Measurements from ENCODE around the gene SH2B3. TPM values are rescaled to one million over a fixed set of nuclear protein-coding genes. Genes with fewer than 3 reads are reported as not detected.

SH2B3 gene
- total and polyA plus RNA-seq, 2 experiments from 2014 or later, result 5.5 to 11.6 TPM

- no peak overlapping the region for H3K4me3 ChIP-seq
- TF ChIP-seq CTCF (IDR thresholded peaks at IDR 0.05; ENCODE audit: low read depth, low read length), result no peak
- no peaks in the 10 kb centered on the region for H3K27me3 ChIP-seq
- DNase-seq (ENCODE audit: low read depth in 1 of 2, low spot score in 1 of 2), result peak in 1 of 2 donors; percentile 58
- H3K27ac ChIP-seq, result no peak overlapping the region
- no peaks in the 10 kb centered on the region for H3K36me3 ChIP-seq
- peaks cover 28% of the 10 kb centered on the region for H3K4me1 ChIP-seq (ENCODE audit: low read depth)
- no peaks in the 10 kb centered on the region for H3K9me3 ChIP-seq (ENCODE audit: low read depth)
Observed at GRCh38 chr12:111409403-111409779, 3.7 kb downstream of the SH2B3 start.

GRCh38 chr12:111409780-111410430 lies 4.2 kb downstream of the SH2B3 start:
- no peaks in the 10 kb centered on the region for H3K9me3 ChIP-seq (ENCODE audit: low read depth)
- peak in 1 of 2 donors; percentile 90 for DNase-seq (ENCODE audit: low read depth in 1 of 2, low spot score in 1 of 2)
- no peaks in the 10 kb centered on the region for H3K36me3 ChIP-seq
- TF ChIP-seq CTCF (IDR thresholded peaks at IDR 0.05; ENCODE audit: low read depth, low read length), result no peak
- H3K27ac ChIP-seq, result no peak overlapping the region
- H3K27me3 ChIP-seq, result no peaks in the 10 kb centered on the region
- H3K4me1 ChIP-seq (ENCODE audit: low read depth), result peaks cover 28% of the 10 kb centered on the region
- no peak overlapping the region for H3K4me3 ChIP-seq

- no peak overlapping the region for H3K4me3 ChIP-seq
- TF ChIP-seq CTCF (IDR thresholded peaks at IDR 0.05; ENCODE audit: low read depth, low read length), result no peak
- H3K27ac ChIP-seq, result no peak overlapping the region
- peak in 1 of 2 donors; percentile 52 for DNase-seq (ENCODE audit: low read depth in 1 of 2, low spot score in 1 of 2)
- H3K27me3 ChIP-seq, result no peaks in the 10 kb centered on the region
- H3K9me3 ChIP-seq (ENCODE audit: low read depth), result no peaks in the 10 kb centered on the region
- H3K4me1 ChIP-seq (ENCODE audit: low read depth), result peaks cover 28% of the 10 kb centered on the region
- H3K36me3 ChIP-seq, result no peaks in the 10 kb centered on the region
Observed at GRCh38 chr12:111410431-111411184, 4.9 kb downstream of the SH2B3 start.

- Histone ChIP-seq H3K27me3 (no peaks in the 10 kb centered on the region), H3K4me1 (ENCODE audit: low read depth) (peaks cover 28% of the 10 kb centered on the region), H3K9me3 (ENCODE audit: low read depth) (no peaks in the 10 kb centered on the region), H3K4me3 (no peak overlapping the region), H3K36me3 (no peaks in the 10 kb centered on the region), H3K27ac (no peak overlapping the region)
- no peak for DNase-seq (ENCODE audit: low read depth in 1 of 2, low spot score in 1 of 2)
- no peak for TF ChIP-seq CTCF (IDR thresholded peaks at IDR 0.05; ENCODE audit: low read depth, low read length)
Observed at GRCh38 chr12:111411185-111411764, 5.6 kb downstream of the SH2B3 start.

GRCh38 chr12:111412007-111412829 lies 6.5 kb downstream of the SH2B3 start:
- H3K36me3 ChIP-seq, result no peaks in the 10 kb centered on the region
- DNase-seq (ENCODE audit: low read depth in 1 of 2, low spot score in 1 of 2), result peak; percentile 44 to 57
- peaks cover 28% of the 10 kb centered on the region for H3K4me1 ChIP-seq (ENCODE audit: low read depth)
- H3K4me3 ChIP-seq, result no peak overlapping the region
- H3K9me3 ChIP-seq (ENCODE audit: low read depth), result no peaks in the 10 kb centered on the region
- H3K27ac ChIP-seq, result peak overlapping the region; percentile 82
- no peak for TF ChIP-seq CTCF (IDR thresholded peaks at IDR 0.05; ENCODE audit: low read depth, low read length)
- no peaks in the 10 kb centered on the region for H3K27me3 ChIP-seq
